8988T (cell line): Measurements from ENCODE around the gene PICALM.
"Not testable (repeated sequence)": the region's sequence is repeated elsewhere in the genome, so short reads cannot be mapped to it uniquely, and the experiment has no call there.

Experiments
- DNase-seq: peaks from one replicate; pipeline ENCODE4 v3.0.0; 2011

The PICALM gene

GRCh38 chr11:85934596-85935169 is 134.2 kb downstream of the PICALM start:
- DNase-seq = no peak

- no peak for DNase-seq
These were observed 138.0 kb downstream of the PICALM start for GRCh38 chr11:85930879-85931366.

GRCh38 chr11:85926653-85927214 is 142.2 kb downstream of the PICALM start:
- not testable (repeated sequence) for DNase-seq

GRCh38 chr11:85923455-85923854 is 145.4 kb downstream of the PICALM start:
- DNase-seq = no peak

GRCh38 chr11:85922367-85922766 is 146.5 kb downstream of the PICALM start:
- DNase-seq = no peak

- DNase-seq = no peak
These were observed 149.7 kb downstream of the PICALM start for GRCh38 chr11:85918910-85919794.

GRCh38 chr11:85914425-85914824 is 154.5 kb downstream of the PICALM start:
- no peak for DNase-seq

- DNase-seq = no peak
These were observed 155.4 kb downstream of the PICALM start for GRCh38 chr11:85913513-85913912.

GRCh38 chr11:85912414-85912813 is 156.5 kb downstream of the PICALM start:
- DNase-seq = no peak
